HepG2 (cell line): ENCODE results near the gene KAZALD1. TPM values are rescaled to one million over a fixed set of nuclear protein-coding genes. Genes with fewer than 3 reads are reported as not detected.

Experiments used
- ADNP ChIP-seq: sonication (generic); formaldehyde crosslinking; IDR thresholded peaks from 2 replicates; pipeline ENCODE4 v1.4.0; 2020; ENCODE audit warnings: missing genetic modification reagents
- ATAD3A ChIP-seq: sonication (generic); formaldehyde crosslinking; IDR thresholded peaks from 2 replicates; pipeline ENCODE4 v1.4.0; 2020; ENCODE audit warnings: missing genetic modification reagents
- BCL6 ChIP-seq: IDR thresholded peaks from 2 replicates; pipeline ENCODE4 v1.6.1; 2016; ENCODE audit warnings: missing genetic modification reagents, missing compliant biosample characterization
- CBFB ChIP-seq: sonication (generic); formaldehyde crosslinking; IDR thresholded peaks from 2 replicates; pipeline ENCODE4 v1.4.0; 2020; ENCODE audit warnings: missing genetic modification reagents
- EP300 ChIP-seq, 3 experiments: sonication (generic) in 1 of 3; formaldehyde crosslinking in 1 of 3; IDR thresholded peaks; 2 replicates each; pipeline versions ENCODE4 v1.5.1 to v1.6.1; 2011 to 2020; ENCODE audit warnings: low read depth in 2 of 3, low read length in 2 of 3, borderline replicate concordance in 1 of 3, improper control_type of control experiment in 1 of 3, mild to moderate bottlenecking in 1 of 3, missing genetic modification reagents in 1 of 3, moderate library complexity in 1 of 3
- EZH2 ChIP-seq: conservative IDR thresholded peaks from 2 replicates; pipeline ENCODE4 v1.6.1; 2012; ENCODE audit warnings: mild to moderate bottlenecking, low read depth, low read length, moderate library complexity
- MAF1 ChIP-seq: sonication (generic); formaldehyde crosslinking; IDR thresholded peaks from 2 replicates; pipeline ENCODE4 v1.5.0; 2020; ENCODE audit warnings: missing genetic modification reagents, borderline replicate concordance
- MAFK ChIP-seq, 2 experiments: IDR thresholded peaks in 1 of 2; conservative IDR thresholded peaks in 1 of 2; 2 replicates each; pipeline ENCODE4 v1.6.1; 2011; ENCODE audit warnings: improper control_type of control experiment in 2 of 2, low read length in 2 of 2
- NRL ChIP-seq: sonication (generic); formaldehyde crosslinking; IDR thresholded peaks from 2 replicates; pipeline ENCODE4 v1.5.0; 2020; ENCODE audit warnings: missing genetic modification reagents, mild to moderate bottlenecking, moderate library complexity, borderline replicate concordance
- POLR2A ChIP-seq, 2 experiments: IDR thresholded peaks; 2 replicates each; pipeline ENCODE4 v1.6.1; 2011; ENCODE audit warnings: low read depth in 2 of 2, low read length in 2 of 2, mild to moderate bottlenecking in 1 of 2, moderate library complexity in 1 of 2; ENCODE audit not compliant: insufficient read depth in 1 of 2
- SMAD9 ChIP-seq: sonication (generic); formaldehyde crosslinking; IDR thresholded peaks from 2 replicates; pipeline ENCODE4 v1.5.1; 2020; ENCODE audit warnings: mild to moderate bottlenecking, missing genetic modification reagents
- ZFP37 ChIP-seq: sonication (generic); formaldehyde crosslinking; IDR thresholded peaks from 2 replicates; pipeline ENCODE4 v1.4.0; 2020; ENCODE audit warnings: missing genetic modification reagents, borderline replicate concordance
- ZNF138 ChIP-seq: sonication (generic); formaldehyde crosslinking; IDR thresholded peaks from 2 replicates; pipeline ENCODE4 v1.5.0; 2020; ENCODE audit warnings: mild to moderate bottlenecking, low read depth, missing genetic modification reagents
- ZNF441 ChIP-seq: sonication (generic); formaldehyde crosslinking; IDR thresholded peaks from 2 replicates; pipeline ENCODE4 v1.7.0; 2021; ENCODE audit warnings: missing genetic modification reagents, borderline replicate concordance
- ZSCAN20 ChIP-seq: sonication (generic); formaldehyde crosslinking; IDR thresholded peaks from 2 replicates; pipeline ENCODE4 v1.4.0; 2020; ENCODE audit warnings: missing genetic modification reagents, mild to moderate bottlenecking, borderline replicate concordance
- polyA plus RNA-seq, 8 experiments: library from polyadenylated mRNA; depleted of rRNA in 3 of 8; stranded (reverse) in 7 of 8; unstranded in 1 of 8; fragments of >200 nt; fragmentation: Illumina TruSeq in 4 of 8; extraction: Trizol in 4 of 8; gene quantifications; 2 replicates each; pipeline versions ENCODE4 v1.2.1 to v1.2.3, GENCODE V29; 2011 to 2016; ENCODE audit warnings: low read depth in 4 of 8, missing spikeins in 1 of 8, mixed read lengths in 1 of 8; ENCODE audit not compliant: insufficient read depth in 1 of 8
- total RNA-seq, 5 experiments: library from RNA; depleted of rRNA; stranded (reverse); fragments of >200 nt; fragmentation: Illumina TruSeq; extraction: Trizol; gene quantifications; 2 replicates each; pipeline ENCODE4 v1.2.3, GENCODE V29; 2016; ENCODE audit warnings: low read depth in 1 of 5
- TF ChIP-seq, protein P1 (sequence below): sonication (generic); formaldehyde crosslinking; IDR thresholded peaks from 2 replicates; pipeline ENCODE4 v1.5.0; 2020; ENCODE audit warnings: missing genetic modification reagents
- TF ChIP-seq, protein P2 (sequence below): sonication (generic); formaldehyde crosslinking; IDR thresholded peaks from 2 replicates; pipeline ENCODE4 v1.5.0; 2020; ENCODE audit warnings: missing genetic modification reagents
- TF ChIP-seq, protein P3 (sequence below): sonication (generic); formaldehyde crosslinking; IDR thresholded peaks from 2 replicates; pipeline ENCODE4 v1.4.0; 2020; ENCODE audit warnings: missing genetic modification reagents

KAZALD1 gene
- total and polyA plus RNA-seq, 2 of the 13 experiments (the other 11 are each of a cell fraction or from before 2014, with no cell fraction given), result 16.7 to 27.7 TPM

DNA sequence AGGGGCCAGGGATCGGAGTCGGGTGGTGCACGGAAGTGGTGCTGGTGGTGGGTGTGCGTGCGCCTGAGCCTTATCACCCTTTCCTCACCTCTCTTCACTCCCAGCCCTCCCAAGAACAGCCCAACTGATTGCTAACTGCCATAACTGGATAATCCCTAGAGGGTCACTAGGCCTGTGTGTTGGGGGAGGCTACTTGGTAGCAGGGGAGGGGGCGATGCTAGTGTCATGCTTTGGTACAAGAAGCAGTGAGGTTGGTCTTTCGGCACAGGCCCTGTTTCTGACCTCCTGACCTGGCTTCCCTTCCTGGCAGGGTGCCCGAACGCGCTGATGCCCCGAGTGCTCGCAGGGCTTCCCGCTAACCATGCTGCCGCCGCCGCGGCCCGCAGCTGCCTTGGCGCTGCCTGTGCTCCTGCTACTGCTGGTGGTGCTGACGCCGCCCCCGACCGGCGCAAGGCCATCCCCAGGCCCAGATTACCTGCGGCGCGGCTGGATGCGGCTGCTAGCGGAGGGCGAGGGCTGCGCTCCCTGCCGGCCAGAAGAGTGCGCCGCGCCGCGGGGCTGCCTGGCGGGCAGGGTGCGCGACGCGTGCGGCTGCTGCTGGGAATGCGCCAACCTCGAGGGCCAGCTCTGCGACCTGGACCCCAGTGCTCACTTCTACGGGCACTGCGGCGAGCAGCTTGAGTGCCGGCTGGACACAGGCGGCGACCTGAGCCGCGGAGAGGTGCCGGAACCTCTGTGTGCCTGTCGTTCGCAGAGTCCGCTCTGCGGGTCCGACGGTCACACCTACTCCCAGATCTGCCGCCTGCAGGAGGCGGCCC is 652 bp downstream of the KAZALD1 start (continued):
- TF ChIP-seq EZH2 (no peak), ZSCAN20 (CRISPR knock-in tag) (peak; percentile 91; the same call in 1 of the 2 replicates), ADNP (no peak), SMAD9 (CRISPR knock-in tag) (no peak), MAFK (conservative IDR thresholded peaks at IDR 0.05 in 1 of 2, IDR thresholded peaks at IDR 0.05 in 1 of 2; ENCODE audit: low read length in 2 of 2) (no peak), ZFP37 (CRISPR knock-in tag) (no peak), ATAD3A (CRISPR knock-in tag) (no peak), ZNF441 (no peak; the same call in 1 of the 2 replicates), MAF1 (CRISPR knock-in tag) (peak; percentile 59; the same call in 1 of the 2 replicates), POLR2A (IDR thresholded peaks at IDR 0.05; ENCODE audit: insufficient read depth in 1 of 2, low read depth in 2 of 2, low read length in 2 of 2) (peak in 1 of 2 experiments; percentile 89; a peak in 2 of 4 replicates), ZNF138 (peak; percentile 91; the same call in 1 of the 2 replicates), BCL6 (peak; percentile 39; the same call in 1 of the 2 replicates), EP300 (IDR thresholded peaks at IDR 0.05; ENCODE audit: low read depth in 2 of 2, low read length in 2 of 2) (no peak), EP300 (CRISPR knock-in tag; IDR thresholded peaks at IDR 0.05; ENCODE audit: borderline replicate concordance) (peak; percentile 50; the same call in 1 of the 2 replicates), CBFB (CRISPR knock-in tag) (peak; percentile 83), NRL (CRISPR knock-in tag) (peak; percentile 88)
- TF ChIP-seq, protein P1, sequence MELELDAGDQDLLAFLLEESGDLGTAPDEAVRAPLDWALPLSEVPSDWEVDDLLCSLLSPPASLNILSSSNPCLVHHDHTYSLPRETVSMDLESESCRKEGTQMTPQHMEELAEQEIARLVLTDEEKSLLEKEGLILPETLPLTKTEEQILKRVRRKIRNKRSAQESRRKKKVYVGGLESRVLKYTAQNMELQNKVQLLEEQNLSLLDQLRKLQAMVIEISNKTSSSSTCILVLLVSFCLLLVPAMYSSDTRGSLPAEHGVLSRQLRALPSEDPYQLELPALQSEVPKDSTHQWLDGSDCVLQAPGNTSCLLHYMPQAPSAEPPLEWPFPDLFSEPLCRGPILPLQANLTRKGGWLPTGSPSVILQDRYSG (CRISPR knock-in tag), result peak; percentile 96
- TF ChIP-seq, protein P2, sequence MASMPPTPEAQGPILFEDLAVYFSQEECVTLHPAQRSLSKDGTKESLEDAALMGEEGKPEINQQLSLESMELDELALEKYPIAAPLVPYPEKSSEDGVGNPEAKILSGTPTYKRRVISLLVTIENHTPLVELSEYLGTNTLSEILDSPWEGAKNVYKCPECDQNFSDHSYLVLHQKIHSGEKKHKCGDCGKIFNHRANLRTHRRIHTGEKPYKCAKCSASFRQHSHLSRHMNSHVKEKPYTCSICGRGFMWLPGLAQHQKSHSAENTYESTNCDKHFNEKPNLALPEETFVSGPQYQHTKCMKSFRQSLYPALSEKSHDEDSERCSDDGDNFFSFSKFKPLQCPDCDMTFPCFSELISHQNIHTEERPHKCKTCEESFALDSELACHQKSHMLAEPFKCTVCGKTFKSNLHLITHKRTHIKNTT (CRISPR knock-in tag), result no peak
- TF ChIP-seq, protein P3, sequence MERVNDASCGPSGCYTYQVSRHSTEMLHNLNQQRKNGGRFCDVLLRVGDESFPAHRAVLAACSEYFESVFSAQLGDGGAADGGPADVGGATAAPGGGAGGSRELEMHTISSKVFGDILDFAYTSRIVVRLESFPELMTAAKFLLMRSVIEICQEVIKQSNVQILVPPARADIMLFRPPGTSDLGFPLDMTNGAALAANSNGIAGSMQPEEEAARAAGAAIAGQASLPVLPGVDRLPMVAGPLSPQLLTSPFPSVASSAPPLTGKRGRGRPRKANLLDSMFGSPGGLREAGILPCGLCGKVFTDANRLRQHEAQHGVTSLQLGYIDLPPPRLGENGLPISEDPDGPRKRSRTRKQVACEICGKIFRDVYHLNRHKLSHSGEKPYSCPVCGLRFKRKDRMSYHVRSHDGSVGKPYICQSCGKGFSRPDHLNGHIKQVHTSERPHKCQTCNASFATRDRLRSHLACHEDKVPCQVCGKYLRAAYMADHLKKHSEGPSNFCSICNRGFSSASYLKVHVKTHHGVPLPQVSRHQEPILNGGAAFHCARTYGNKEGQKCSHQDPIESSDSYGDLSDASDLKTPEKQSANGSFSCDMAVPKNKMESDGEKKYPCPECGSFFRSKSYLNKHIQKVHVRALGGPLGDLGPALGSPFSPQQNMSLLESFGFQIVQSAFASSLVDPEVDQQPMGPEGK, result peak; percentile 45
